GM19467 (cell line): Measurements from ENCODE around the gene SMIM5.
"Not testable (repeated sequence)": the region's sequence is repeated elsewhere in the genome, so short reads cannot be mapped to it uniquely, and the experiment has no call there.

Experiments used
- ATAC-seq: cut with Tn5 transposase; IDR thresholded peaks from one replicate; pipeline ENCODE4 v1.9.1; 2021; ENCODE audit warnings: mild to moderate bottlenecking, moderate library complexity; ENCODE audit not compliant: unreplicated experiment

SMIM5 gene, protein sequence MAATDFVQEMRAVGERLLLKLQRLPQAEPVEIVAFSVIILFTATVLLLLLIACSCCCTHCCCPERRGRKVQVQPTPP

DNA sequence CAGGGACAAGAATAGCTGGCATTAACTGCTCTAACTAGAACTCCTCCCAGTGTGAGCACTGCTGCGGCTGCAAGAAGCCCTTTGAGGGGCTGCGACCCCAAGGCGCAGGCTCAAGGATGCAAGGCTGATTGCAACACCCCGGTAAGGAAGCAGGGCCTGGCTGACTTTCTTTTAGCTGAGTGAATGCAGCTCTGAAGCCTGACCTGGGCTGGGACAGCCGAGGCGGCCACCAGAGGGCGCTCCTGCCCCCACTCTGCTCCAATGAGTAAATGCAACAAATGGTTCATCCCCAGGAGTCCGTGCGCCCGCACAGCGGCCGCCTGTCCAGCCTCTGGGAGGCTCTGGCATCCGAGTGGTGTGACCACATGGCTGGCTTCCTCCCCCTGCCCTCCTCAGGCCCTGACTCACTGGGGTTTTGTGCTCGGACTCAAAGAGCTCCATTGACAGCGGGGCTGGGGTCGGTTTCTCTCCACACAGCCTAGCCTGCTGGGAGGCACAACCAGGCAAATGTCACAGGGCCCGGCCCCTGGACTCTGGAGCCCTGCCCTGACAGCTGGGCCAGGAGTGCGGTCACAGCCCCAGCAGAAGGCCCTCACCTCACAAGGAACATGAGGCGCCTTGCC is at the start of gene SMIM5:
Gene SMIM5 (plus strand): TSS at position 572 of the 623 bp plus-strand sequence. CDS start 6,768 bp downstream, outside the sequence.
- peak; percentile 55 for ATAC-seq

DNA sequence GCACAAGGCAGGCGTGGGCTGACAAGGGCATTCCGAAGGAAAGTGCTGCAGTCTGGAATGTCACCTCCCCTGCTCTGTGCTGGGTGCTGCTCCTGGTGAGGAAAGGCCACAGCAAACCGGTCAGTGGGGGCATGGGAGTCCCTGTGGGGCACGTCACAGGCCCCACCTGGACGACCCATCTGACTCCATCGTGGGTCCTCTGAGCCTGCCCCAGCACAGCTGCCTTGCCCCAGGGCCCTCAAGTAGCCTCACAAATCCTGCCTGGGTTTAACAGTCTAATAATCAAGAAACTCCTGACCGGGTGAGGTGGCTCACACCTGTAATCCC is 48.4 kb upstream of the SMIM5 start:
- ATAC-seq, result no peak

DNA sequence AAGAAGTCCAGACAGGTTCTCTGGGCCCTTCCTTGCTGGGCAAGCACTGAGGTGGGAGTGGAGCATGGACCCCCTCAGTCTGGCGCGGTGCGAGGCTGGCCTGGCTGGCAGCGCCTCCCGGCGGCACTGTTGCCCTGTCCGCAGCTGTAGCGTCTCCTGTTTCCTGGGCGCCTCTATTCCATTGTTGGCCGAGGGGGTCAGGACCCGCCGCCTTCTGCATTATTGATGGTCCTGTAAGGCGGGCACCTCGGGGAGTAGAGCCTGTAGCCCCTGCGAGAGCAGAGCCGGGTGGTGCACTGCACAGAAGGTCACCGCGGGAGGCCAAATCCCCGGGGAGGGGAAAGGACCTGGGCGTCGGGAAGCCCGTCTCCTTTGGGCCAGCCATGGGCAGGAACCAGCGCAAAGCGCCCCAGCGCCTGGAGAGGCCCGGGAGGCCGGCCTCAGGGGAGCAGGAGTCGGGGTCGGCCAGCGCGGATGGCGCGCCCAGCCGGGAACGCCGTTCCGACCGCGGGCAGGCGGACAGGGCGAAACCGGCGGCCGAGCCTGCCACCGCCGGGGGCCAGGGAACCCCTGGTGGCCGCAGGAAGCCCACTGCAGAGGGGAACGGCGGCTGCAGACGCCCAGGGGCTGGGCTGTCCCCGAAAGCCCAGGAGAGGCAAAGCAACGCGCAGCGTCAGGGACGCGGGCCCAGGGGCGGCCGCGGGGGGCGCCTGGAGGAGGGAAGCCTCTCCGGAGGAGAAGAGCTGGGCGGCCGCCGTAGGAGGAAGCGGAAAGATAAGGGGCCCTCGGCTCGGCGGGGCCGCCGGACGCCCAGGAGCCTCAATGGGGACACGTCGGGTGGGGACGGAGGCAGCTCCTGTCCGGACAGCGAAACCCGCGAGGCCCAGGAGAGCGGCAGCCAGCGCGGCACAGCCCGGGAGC is 45.3 kb upstream of the SMIM5 start, which contains the start of gene MYO15B:
Gene MYO15B (plus strand): TSS at position 126 of the 921 bp plus-strand sequence. CDS start 258 bp downstream, at position 384.
- ATAC-seq, result no peak

DNA sequence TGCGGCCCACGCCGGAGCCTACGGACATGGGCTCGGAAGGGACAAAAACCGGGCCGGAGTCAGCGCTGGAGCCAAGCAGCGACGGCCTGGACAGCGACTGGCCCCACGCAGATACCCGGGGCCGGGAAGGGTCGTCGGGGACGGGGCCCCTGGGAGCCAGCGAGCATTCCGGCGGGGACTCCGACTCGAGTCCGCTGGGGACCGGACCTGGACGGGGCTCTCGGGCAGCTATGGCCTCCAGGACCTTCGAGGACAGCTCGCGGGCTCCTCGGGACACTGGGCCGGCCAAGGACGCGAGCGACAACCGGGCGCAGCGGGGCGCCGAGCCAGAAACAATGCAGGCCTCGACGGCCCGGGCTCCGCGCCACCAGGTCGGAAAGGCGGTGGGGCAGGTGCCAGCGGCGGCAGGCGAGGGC is 44.6 kb upstream of the SMIM5 start:
- no peak for ATAC-seq

DNA sequence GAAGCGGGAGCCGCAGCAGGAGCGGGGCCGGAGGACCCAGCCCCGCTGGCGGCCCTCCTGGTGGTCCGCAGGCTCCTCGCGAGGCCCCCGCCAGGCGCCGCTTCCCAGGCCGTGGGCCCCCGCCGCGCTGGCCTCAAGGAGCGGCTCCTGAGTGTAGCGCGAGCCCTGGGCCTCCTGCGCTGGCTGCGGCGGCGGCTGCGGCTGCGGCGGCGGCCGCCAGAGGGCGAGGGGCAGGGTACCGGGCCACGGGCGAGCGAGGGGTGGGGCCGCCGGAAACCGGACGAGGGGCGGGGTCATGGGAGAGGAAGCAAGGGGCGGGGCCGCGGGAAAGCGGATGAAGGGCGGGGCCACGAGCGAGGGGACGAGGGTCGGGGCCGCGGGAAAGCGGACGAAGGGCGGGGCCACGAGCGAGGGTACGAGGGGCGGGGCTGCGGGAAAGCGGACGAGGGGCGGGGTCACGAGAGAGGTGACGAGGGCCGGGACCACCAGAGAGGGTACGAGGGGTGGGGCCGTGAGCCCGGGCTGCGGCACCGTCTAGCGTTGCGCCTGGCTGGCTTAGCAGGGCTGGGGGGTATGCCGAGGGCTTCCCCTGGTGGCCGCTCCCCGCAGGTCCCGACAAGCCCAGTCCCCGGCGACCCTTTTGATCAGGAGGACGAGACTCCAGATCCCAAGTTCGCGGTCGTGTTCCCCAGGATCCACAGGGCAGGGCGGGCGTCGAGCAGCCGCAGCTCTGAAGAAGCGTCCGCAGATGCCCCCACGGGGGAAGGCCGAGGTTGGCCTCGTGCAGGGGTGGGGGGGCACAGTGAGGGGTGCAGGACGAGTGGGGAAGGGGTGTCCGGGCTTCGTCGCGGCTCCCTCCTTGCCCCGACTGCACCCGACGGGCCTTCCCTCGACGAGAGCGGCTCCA is 44.0 kb upstream of the SMIM5 start:
- ATAC-seq, result peak; percentile 51

DNA sequence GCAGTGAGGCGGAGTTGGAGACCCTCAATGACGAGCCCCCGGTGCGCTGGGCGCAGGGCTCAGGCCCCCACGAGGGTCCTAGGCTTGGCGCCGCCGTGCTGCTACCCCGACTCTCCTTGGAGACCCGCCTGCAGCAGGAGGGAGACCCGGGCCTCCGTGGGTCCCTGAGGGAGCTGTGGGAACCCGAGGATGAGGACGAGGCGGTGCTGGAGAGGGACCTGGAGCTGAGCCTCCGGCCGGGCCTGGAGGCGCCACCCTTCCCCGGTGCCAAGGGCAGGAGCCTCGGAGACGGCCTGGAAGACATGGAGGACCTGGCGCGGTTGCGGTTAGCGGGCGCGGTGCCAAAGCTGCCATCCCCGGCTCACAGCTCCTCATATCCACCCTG is 43.3 kb upstream of the SMIM5 start:
- no peak for ATAC-seq

DNA sequence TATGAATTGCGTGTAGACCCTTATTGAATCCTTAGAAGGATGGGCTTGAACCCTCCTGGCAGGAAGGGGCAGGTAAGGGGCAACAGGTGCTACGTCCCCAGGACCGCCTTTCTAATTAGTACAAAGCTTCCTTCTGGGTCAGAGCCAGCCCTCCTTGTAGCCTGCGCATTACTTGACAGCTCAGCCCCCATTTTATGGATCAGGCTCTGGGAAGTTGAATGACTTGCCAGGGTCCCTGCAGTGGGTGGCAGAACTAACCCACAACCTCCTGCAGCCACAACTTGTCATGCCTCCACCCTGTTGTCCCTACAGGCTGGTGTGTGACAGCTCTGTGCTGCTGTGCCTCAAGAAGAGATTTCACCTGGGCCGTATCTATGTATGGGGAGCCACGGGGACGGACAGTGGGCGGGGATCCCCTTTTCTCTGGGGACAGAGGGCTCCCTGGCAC is 42.9 kb upstream of the SMIM5 start:
- no peak for ATAC-seq

DNA sequence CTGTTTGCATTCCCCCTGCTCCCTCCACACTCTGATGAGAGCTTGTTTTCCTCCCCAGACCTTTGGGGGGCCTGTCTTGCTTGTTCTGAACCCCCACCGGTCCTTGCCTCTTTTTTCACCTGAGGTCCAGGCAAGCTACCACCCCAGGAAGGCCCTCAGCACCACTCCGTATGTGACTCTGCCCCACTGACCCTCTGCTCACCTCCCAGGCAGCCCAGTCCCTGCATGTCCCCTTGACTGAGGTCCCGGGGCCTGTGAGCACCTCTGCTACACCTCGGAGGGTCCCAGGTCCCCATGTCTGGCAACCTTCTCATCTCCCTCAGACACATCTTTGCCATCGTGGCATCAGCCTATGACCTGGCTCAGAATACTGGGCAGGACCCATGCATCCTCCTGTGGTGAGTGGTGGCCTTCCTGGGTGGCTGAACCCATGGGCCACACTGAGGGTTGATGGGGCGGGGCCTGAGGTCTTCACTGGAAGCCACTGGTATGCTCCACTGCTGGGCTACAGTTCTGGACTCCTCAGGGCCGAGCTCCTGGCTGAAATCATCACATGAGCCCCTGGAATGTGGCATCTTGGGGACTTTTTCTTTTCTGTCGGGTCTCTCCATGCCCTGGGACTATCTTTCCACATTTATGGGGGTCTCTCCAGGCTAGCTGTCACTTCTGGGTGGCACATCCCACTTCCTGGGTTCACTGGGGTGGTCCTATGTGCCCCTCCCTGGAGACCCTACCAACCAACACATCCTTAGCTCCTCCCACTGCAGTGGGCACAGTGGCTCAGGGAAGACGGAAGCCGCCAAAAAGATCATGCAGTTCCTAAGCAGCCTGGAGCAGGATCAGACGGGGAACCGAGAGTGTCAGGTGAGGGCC is 42.1 kb upstream of the SMIM5 start:
- no peak for ATAC-seq

DNA sequence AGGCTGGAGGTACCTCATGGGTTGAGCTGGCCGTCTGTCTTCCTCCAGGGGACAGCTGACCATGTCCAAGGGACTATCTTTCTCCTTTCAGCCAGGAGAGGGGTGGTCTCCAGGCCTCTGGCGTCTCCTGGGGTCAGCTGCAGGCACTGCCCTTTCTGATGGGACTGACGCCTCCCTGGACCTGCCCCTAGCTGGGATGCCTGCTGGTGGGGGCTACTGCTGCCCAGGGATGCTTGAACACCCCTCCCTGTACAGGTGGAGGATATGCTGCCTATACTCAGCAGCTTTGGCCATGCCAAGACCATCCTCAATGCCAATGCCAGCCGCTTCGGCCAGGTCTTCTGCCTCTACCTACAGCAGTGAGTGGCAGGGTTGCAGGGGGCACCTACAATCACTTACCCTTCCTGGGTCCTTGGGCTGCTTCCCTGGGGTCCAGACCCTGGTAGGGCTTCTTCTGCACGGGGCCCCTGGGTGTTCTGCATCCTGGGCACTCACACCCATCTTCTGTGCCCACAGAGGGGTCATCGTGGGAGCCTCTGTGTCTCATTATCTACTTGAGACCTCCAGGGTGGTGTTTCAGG is 41.4 kb upstream of the SMIM5 start:
- ATAC-seq, result no peak

DNA sequence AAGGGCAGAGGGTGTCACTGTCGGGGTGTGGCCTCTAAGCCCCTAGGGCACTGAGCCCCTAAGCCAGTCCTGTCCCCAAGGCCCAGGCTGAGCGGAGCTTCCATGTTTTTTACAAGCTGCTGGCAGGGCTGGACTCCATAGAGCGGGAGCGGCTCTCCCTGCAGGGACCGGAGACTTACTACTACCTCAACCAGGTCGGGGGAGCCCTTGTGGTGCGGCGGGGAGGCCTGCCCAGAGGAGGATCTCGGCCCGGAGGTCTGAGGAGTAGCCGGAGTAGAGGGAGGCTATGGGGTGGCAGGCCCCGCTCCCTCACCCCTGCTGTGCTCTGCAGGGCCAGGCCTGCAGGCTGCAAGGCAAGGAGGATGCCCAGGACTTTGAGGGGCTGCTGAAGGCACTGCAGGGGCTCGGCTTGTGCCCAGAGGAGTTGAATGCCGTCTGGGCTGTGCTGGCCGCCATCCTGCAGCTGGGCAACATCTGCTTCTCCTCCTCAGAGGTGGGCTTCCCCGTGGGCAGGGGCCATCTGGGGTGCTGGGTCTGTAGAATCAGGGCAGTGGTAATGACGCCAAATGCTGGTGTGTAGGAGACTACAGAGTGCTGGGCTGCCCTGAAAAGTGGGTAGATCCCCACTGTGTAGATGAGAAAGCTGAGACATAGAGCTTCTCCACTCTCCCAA is 40.8 kb upstream of the SMIM5 start:
- ATAC-seq, result no peak

DNA sequence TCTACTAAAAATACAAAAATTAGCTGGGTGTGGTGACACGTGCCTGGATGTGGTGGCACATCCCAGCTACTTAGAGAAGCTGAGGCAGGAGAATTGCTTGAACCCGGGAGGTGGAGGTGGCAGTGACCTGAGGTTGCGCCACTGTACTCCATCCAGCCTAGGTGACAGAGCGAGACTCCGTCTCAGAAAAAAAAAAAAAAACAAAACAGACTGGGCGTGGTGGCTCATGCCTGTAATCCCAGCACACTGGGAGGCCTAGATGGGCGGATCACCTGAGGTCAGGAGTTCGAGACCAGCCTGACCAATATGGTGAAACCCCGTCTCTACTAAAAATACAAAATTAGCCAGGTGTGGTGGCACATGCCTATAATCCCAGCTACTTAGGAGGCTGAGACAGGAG is 39.8 kb upstream of the SMIM5 start:
- not testable (repeated sequence) for ATAC-seq

DNA sequence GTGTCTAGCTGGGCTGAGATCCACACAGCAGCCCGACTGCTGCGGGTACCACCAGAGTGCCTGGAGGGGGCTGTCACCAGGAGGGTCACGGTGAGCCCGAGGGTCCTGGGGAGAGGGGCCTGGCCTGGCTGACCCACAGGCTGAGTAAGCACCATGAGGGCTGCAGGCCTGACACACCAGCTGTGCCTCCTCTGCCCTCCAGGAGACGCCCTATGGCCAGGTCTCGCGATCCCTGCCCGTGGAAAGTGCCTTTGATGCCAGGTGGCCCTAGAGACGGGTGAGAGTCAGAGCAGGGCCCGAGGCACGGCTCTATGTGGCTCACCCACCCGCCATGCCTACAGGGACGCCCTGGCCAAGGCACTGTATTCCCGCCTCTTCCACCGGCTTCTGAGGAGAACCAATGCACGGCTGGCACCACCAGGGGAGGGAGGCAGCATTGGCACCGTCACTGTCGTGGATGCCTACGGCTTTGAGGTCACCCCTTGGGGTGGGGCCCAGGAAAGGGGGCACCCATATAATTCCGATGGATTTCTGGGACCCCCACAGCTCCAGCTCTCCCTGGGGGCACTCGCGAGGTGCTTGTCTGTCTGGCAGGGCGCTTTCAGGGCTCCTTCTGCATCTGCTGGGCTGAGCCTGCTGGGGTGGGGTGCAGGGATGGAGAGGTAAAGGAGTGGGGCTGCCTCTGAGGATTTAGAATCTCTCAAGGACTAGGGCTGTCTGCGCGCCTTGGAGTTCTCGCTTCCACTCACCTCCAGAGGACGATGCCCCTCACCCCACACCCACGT is 38.5 kb upstream of the SMIM5 start:
- ATAC-seq, result no peak

DNA sequence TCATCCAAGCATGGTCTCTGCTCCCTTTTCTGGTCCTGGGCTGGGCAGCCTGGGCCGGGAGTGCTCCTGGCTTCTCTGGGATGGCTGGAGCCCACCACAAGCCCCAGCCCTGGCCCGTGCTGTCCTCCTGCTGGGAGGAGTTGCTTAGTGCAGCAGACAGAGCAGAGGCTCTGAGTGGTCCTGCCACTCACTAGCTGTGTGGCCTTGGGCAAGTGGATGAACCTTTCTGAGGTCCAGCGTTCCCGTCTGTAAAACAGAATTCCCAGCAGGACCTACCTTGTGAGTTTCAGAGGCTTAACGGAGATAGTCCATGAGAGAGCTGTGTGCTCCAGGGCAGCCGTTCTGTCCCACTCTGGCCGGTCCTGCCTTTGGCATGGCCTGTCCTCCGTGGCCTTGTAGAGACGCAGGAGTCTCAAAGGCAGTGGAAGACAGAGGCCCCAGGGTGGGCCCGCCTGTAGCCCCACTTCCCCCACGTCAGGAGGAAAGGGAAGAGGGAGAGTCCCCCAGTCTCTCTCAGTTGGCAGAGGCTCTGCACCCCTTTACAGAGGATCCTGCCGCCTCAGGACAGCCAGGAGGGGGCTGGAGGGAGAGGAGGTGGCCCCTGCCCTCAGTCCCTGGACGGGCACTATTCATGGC is 37.8 kb upstream of the SMIM5 start:
- ATAC-seq, result no peak

DNA sequence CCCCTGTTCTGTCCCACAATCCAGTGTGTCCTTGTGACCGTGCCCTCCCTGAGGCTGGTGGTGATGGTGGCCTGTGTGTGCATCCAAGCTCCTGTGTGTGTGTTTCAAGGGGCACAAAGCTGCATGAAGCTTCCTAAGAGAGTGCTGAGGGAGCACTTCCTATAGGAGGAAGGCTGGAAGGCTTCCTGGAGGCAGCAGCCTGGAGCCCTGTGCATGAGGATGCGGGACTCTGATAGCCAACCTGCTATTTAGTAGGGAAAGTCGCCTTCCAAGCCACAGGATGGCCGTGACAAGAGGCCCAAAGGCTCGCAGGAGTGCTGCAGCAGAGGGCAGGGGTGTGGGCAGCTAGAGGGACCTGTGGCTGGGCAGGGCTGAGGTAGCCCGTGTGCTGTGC is 37.3 kb upstream of the SMIM5 start:
- ATAC-seq, result no peak

DNA sequence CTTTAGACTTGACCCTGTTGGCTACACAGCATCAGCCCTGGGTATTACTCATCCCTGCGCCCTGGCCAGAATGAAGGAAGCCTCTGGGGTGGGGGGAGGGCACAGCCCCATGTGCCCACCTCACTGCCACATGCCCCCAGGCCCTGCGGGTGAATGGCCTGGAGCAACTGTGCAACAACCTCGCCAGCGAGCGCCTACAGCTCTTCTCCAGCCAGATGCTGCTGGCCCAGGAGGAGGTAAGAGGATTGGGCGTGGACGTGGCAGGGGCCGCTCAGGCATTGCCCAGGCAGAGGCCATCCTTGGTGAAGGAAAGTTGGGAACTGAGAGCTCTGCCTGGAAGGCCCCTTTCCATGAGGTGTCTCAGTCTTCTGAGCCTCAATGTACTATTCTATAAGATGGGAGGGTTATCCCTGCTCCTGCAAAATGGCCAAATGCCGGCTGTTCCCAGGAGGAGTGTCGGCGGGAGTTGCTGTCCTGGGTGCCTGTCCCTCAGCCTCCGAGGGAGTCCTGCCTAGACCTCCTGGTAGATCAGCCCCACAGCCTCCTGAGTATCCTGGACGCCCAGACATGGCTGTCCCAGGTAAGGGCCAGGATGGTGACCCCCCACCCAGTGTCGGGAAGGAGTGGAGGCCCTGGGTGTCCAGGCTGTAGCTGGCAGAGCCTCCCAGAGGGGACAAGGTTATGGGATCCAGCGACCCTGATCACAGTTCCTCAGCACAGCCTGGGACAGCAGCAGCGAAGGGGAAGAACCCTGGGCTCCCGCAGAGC is 36.7 kb upstream of the SMIM5 start:
- no peak for ATAC-seq

DNA sequence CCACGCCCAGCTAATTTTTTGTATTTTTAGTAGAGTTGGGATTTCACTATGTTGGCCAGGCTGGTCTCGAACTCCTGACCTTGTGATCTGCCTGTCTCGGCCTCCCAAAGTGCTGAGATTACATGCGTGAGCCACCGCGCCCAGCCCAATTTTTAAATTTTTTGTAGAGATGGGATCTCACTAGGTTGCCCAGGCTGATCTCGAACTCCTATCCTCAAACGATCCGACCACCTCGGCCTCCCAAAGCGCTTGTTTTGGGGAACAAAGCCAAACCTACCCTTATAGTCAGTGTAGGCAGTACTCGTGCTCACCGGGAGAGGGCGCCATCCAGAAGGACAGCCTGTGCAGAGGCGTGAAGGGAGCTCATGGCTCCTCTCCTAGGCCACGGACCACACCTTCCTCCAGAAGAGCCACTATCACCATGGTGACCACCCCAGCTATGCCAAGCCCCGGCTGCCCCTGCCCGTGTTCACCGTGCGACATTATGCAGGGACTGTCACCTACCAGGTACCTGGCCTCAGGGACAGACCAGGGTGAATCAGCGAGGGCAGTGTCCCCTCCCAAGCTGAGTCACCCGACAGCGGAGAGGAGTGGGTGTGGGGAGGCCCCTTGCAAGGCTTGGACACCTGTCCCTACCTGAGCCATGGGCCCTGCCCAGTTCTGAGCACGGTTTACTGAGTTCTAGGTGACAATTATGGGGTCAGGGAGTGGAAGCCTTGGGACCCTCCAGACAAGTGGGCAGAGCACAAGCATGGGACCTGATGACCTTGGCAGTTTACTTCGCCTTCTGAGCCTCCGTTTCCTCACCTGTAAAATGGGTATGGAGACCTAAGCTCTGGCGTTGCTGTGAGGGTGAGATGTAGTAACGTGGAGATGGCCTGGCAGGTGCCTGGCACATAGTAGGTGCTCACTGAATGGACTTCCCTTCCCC is 31.9 kb upstream of the SMIM5 start:
- no peak for ATAC-seq
